GM19372 (cell line): ENCODE data around the gene ZBTB3.
"Not testable (repeated sequence)": the region's sequence is repeated elsewhere in the genome, so short reads cannot be mapped to it uniquely, and the experiment has no call there.

Experiments
- ATAC-seq: cut with Tn5 transposase; IDR thresholded peaks from one replicate; pipeline ENCODE4 v1.9.1; 2021; ENCODE audit warnings: mild to moderate bottlenecking, low read depth, moderate library complexity; ENCODE audit not compliant: unreplicated experiment

The ZBTB3 gene

DNA sequence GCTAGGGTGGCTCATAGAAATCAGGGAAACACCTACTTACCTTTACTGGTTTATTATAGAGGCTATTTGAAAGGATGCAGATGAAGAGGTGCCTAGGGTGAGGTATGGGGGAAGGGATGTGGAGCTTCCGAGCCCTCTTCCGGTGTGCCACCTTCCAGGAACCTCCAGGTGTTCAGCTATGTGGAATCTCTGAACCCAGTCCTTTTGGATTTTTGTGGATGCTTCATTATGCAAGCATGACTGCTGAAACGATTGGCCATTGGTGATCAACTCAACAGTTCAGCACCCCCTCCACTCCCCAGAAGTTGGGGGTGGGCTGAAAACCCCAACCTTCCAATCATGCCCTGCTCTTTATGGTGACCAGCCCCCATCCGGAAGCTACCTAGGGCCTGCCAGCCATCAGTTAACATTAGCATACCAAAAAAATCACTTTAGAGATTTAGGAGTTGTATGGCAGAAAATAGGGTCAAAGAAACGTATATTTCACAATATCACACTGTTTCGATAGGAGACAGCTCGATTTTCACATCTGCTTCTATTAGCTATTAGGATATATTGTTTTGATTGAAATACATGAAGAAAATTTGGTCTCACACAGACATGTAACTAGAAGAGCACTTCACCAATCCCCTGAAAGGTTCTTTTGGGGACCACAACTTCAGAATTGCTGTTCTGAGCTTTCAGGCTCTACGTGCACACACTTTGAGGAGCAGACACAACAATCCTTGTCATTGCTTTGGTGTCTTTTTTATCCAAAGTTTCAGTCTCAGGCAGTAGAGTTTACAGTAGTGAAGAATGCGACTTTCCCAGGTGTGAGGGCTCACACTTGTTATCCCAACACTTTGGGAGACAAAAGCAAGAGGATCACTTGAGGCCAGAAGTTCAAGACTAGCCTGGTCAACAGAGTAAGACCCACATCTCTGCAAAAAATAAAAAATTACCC, 4.2 kb upstream of the ZBTB3 start:
- no peak for ATAC-seq

DNA sequence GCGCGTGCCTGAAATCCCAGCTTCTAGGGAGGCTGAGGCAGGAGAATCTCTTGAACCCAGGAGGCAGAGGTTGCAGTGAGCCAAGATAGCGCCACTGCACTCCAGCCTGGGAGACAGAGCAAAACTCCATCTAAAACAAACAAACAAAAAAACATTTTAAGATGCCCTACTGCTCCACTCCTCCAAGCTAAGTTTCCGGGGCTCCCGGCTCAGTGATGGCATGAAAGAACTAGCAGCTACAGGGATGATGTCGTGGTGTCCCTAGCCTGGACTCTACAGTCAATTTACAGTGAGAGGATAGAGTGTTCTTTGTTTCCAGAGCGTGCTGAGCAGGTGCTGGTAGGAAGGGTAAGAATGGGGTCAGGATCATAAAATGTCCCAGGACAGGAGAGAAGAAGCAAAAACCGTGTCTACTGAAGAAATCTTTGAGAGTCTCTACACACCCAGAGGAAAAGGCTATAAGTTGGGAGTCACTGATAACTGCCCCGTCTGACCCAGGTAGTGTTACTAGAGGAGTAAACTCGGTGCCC, 1.2 kb upstream of the ZBTB3 start:
- ATAC-seq, result no peak

DNA sequence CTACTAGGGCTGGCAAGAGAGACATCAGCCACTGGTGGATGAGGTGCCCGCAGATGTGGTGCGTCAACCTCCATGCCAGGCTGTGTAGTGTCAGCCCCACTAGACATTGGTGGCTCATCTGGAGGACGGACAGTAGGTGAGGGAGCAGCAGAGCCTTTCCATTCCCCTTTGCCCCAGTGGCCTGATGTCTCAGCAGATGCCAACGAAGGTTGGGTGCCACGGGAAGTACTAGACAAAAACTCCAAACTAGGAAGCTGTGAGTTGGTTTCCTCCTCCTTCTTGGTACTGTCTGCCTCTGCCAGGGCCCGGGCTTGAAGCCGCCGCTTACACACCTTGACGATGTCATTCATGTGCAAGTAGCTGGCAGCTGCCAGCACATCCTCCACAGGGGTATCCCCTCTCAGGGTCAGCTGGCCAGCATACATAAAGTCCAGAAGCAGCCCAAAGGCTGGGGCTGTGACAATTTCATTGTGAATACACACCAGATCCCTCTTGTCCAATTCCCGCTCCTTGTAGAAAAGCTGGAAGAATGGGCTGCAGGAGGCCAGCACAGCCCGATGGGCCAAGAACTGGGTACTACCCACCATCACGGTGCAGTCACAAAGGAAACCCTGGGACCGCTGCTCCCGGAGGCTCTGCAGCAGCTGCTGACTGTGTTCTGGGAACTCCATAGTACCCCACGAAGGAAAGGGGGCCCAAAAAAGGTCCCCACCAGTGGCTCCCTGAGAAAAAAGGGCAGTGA, 795 bp downstream of the ZBTB3 start:
- ATAC-seq, result no peak

DNA sequence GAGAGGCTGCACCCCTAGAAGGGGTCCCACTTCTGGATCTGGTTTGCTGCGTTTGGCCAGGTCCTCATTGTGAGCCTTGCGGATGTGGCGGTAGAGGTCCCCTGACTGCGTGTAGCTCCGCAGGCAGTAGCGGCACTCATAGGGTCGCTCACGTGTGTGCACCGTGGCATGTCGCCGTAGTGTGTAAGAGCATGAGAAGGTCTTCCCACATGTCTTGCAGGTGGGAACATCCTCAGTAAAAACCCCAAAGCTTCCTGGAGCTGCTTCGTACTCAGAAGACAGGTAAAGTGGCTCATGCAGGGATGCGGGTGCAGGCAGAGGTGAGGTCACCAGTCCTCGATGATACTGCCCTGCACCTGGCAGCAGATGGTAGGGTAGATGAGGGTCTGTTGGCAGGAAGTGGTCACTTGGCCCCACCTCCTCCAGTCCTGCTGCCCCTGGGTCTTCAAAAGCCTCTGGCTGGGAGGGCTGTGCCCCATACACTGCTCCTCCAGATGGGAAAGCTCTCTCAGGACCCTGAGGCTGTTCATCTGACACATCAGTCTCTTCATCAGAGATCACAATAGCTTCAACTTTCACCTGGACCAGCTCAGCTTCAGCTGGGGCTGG, 1.7 kb downstream of the ZBTB3 start:
- no peak for ATAC-seq

DNA sequence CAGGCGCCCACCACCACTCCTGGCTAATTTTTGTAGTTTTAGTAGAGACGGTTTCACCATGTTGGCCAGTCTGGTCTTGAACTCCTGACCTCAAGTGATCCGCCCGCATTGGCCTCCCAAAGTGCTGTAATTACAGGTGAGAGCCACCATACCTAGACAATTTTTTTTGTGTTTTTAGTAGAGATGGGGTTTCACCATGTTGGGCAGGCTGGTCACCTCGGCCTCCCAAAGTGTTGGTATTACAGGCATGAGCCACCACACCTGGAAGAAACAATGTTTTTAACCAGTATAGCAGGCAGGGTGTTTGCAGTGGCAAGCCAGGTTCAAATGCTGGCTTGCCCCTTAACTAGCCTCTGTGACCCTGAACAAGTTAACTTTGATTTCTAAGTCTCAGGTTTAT, 4.0 kb downstream of the ZBTB3 start:
- not testable (repeated sequence) for ATAC-seq

DNA sequence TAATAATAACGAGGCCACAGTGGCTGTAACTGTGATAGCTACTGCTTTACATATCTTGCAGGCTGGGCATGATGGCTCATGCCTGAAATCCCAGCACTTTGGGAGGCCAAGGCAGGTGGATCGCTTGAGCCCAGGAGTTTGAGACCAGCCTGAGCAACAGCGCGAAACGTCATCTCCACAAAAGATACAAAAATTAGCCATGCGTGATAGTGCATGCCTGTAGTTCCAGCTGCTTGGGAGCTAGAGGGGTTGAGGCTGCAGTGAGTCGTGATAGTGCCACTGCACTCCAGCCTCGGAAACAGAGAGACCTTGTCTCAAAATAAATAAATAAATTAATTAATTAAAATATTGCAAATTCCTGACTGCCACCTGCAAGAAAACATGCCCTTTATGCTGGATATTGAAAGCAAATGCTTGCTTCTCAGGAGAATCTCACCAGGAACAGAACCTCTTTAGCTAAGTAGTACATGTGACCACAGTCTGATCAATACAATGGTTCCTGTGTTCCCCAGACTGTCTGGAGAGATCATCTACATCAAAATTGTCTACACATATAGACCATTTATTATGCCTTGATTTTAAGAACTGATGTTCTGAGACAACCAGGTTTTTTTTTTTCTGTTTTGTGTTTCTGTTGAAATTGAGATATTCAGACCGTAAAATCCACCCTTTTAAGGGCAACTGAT, 6.3 kb downstream of the ZBTB3 start:
- no peak for ATAC-seq

DNA sequence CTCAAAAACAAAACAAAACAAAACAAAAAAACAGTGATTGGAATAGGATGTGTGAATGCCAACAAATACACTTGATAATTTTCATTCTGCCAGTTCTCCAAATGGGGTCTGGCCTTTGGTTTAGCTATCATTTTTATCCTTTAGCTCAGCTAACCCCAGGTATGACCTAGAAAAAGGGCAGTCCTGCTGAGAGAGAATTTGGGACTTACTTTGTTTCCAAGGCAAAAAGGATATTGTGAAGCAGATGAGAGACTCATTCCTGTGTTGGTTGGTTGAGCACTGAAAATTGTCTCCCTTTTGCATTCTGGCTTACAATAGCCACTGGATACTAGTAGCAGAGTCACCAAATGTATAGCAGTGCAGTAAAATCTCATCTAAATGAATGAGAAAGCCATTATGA, 16.8 kb downstream of the ZBTB3 start:
- ATAC-seq, result no peak

DNA sequence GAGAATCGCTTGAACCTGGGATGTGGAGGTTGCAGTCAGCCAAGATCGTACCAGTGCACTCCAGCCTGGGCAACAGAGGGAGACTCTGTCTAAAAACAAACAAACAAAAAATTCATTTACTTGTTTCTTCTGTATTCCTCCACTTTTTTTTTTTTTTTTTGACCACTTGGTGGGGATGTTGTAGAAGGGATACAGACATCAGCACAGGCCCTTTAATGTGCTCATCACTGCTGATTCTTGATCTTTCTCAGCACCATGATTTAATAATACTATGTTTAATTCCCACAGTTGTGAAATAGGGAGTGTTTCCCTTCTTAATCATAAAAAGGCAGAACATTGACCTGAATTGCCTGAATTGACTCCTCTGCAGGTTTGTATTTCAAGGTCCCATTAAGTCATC, 21.1 kb downstream of the ZBTB3 start:
- ATAC-seq, result no peak

DNA sequence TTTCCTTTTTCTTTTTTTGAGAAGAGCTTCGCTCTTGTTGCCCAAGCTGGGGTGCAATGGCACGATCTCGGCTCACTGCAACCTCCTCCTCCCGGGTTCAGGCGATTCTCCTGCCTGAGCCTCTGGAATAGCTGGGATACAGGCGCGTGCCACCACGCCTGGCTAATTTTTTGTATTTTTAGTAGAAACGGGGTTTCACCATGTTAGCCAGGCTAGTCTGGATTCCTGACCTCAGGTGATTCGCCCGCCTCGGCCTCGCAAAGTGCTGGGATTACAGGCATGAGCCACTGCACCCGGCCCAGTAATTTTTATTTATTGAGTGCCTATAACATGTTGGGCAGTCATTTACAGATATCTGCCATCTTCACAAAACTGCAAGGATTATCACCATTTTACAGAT, 23.9 kb downstream of the ZBTB3 start:
- ATAC-seq, result not testable (repeated sequence)

DNA sequence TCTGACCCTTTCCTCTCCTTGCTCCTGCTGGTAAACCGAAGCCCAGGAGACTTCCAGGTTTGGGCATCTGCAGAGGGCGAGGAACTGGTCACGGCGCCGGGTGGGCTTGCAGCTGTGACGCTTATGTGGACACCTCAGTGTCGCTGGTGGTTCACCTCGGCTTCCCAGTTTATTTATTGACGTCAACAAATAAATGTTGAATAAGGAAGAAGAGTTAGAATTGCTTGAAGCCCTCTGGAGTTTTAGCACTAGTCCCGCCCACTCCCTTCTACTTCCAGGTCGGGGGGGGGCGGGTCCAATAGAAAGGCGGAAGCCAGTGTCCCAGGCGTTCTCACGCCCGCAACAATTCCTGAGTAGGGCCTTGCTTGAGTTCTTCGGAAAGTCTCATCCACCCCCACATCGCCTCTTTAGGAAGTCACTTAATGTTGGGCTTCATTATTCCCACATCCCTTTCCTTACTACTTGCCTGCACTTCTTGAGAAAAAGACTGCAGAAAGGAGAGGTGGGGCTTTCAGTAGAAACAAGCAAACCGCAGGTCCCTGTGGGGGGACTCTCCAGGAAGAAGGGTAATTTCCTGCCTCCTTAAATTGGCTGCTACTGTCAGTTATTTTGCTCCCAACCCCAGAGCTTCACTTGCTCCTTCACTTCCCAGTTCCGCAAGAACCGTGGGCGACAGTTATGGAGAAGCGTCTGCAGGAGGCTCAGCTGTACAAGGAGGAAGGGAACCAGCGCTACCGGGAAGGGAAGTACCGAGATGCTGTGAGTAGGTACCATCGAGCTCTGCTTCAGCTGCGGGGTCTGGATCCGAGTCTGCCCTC, 25.6 kb downstream of the ZBTB3 start, which contains the start of gene TTC9C:
Gene TTC9C (plus strand): TSS at position 316 of the 818 bp plus-strand sequence. CDS start 363 bp downstream, at position 679.
- ATAC-seq, result peak; percentile 4

DNA sequence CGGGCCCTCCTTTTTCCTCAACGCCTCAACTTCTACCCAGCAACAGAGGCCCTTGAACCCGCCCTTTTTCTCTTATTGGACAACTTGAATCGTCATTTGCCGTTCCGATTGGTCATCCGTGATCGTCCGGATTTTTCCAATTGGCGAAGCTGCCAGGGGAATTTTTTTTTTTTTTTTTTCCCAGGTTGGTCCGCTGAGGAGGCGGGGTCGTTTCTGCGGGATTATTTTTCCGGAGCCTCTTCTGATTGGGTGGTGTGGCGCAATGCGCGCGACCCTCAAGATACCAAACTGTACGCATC, 26.1 kb downstream of the ZBTB3 start:
- ATAC-seq, result peak; percentile 46

DNA sequence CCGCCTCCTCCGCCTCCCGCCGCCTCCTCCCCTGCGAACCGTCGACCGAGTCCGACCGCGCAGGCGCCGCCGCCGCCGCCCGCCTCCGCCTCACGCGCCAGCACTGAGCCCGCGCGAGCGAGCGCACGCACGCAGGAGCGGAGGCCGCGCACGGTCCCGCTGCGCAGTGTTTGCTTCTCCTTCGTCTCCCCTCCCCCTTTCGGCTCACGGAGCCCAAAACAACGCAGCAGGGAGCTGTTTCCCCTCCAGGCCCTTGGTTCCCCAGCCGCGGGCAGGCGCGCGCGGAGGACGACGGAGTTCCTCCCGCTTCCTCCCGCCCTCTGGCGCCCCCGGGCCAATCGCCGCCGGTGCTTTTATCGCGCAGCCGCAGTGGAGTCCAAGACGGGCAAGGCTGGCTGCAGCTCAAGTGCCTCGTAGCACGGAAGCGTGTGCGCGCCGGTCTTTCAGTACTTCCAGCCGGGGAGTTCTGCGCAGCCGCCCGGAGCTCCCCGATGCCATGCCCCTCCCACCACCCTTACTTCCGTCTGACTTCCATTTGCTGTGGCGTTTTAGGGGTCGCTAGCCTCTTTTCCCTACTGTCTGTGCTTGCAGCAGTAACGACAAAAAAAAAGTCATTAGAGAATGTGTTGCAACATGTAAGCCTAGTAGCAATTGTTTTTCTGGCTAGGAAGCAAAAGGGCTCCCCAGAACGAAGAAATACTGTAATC, 26.6 kb downstream of the ZBTB3 start, which contains the start of gene HNRNPUL2:
Gene HNRNPUL2 (minus strand): TSS at position 293 of the 707 bp plus-strand sequence. CDS start 301 bp downstream, outside the sequence.
- ATAC-seq, result peak; percentile 64

DNA sequence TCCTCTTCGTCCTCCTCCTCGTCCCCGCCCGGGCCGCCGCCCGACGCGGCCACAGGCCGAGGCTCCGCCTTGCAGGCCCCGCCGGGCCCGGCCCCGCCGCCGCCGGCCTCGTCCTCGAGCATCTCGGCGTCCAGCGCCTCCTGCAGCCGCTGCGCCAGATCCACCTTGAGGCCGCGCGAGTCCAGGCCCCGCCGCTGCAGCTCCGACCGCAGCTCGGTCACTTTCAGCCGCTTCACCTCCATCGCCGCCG, 27.1 kb downstream of the ZBTB3 start:
- no peak for ATAC-seq

DNA sequence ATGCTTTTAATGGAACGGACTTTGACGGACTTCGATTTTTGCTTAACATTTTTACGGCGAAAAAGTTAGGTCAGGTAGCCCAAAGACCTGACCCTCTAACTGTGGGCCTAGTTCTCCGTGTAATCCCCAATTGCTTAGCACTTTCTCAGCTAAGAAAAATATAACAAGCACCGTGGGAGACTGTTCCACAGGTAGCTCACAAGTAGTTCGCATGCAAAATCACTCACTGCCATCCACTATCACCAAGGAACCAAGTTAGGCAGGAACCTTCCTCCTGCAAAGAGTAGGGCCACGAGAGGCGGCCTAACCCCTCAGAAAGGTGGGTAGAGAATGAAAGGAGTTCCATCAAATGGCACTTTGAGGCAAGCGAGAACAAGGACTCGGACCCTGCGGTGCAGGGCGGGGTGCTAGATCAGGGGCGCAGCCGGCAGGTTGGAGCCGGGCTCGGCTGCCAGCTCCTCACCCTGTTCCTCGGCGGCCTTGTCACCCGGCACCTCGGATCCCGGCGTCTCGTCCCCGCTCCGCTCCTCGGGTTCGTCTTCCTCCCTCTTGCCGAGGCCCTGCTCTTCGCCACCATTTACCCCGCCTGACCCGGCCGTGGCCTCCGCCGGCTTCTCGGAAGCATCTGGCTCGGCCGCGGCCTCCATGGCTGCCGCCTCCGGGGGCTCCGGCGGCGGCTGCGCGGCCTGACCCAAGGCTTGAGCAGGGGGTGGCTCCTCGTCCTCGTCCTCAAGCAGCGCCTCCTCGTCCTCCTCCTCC, 27.6 kb downstream of the ZBTB3 start:
- ATAC-seq, result peak; percentile 2

DNA sequence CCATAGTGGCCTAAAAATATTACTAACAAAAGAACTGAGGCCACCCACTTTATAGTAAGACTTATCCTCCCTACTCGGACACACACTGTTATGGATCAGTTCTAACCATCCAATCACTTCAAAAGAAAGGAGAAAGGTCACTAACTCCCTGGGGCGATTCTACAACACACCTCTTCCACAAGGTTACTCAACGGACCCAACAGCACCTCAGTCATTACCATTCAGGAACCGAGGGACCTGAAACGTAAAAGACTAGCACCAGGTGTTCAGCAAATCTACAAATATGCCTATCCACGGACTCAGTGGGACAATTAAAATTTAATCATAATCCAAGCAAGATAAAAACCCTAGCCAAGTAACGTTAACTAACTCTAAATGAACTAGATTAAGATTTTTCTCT, 28.3 kb downstream of the ZBTB3 start:
- no peak for ATAC-seq

DNA sequence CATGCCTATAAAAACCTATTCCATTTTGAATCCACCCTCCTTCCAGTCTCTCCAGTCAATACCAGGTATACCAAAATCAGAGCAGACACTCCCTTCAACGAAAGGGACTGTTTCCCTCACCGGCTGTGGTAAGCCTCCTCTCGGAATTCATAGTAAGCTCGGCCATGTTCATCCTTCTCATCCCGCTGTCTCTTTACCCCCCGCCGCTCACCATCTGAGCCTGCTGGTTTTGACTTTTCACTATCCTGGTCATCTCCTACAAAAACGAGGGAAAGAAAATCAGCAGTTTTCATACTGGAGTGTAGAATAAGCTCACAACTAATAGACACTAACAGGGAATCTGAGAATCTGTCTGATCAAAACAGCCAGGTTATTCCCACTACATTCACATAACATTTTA, 29.8 kb downstream of the ZBTB3 start:
- no peak for ATAC-seq

DNA sequence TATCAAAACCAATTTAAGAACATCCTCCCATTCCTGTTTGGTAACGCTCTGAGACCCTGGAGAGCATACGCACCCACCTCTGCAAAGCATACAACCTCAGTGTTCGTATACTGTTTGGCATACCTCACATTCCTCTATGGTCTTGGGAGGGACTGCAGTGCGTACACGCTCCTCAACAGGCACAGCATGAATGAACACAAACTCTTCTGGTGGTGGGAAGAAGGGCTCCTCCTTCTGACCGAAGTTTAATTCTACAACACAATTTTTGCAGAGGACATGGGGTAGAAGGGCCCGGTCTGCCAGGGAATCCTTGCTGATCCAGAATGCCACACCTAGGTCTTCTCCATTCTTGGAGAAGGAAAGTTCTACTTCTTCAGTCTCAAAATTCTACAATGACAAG, 32.0 kb downstream of the ZBTB3 start:
- no peak for ATAC-seq

DNA sequence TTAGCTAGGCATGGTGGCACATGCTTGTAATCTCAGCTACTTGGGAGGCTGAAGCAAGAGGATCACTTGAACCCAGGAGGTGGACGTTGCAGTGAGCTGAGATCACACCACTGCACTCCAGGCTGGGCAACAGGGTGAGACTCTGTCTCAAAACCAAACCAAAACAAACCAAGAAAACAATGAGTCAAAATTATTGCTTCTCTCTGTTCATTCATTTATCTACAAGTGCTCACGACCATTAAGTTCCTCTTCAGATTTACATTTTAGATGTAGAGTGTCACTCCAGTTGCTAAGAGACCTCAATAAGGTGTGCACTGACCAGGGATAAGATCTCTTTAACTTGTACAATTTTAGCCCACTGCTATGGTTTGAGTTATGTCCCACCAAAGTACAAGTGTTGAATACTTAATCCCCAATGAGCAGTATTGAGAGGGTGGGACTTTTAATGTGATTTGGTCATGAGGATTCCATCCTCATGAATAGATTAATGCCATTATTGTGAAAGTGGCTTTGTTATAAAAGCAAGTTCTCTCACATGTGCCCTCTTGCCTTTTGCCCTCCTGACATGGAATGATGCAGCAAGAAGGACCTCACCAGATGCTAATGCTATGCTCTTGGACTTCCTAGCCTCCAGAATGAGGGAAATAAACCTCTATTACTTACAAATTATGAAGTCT, 34.5 kb downstream of the ZBTB3 start:
- no peak for ATAC-seq
